HT1080 (cell line): ENCODE measurements around the gene F2R. TPM values are rescaled to one million over a fixed set of nuclear protein-coding genes. Genes with fewer than 3 reads are reported as not detected.

Source experiments
- DNase-seq: peaks from one replicate; pipeline ENCODE4 v3.0.0-alpha.2; 2015; ENCODE audit warnings: low read depth
- total RNA-seq: library from RNA; depleted of rRNA; stranded (reverse); fragments of >200 nt; shearing (Covaris generic); gene quantifications from 2 replicates; pipeline ENCODE4 v1.2.3, GENCODE V29; 2014

The F2R gene
- total RNA-seq, 1 experiment from 2014 or later, result 18.6 TPM

- no peak for DNase-seq
Observed at GRCh38 chr5:76690037-76690679, 25.8 kb upstream of the F2R start.

- DNase-seq, result no peak
Observed at GRCh38 chr5:76690704-76691466, 25.0 kb upstream of the F2R start.

- peak; percentile 69 for DNase-seq
Observed at GRCh38 chr5:76691467-76692273, 24.3 kb upstream of the F2R start.

- DNase-seq, result no peak
Observed at GRCh38 chr5:76692274-76692540, 23.7 kb upstream of the F2R start.

- no peak for DNase-seq
Observed at GRCh38 chr5:76692651-76693050, 23.3 kb upstream of the F2R start.

GRCh38 chr5:76693141-76693540, 22.8 kb upstream of the F2R start:
- no peak for DNase-seq

- DNase-seq, result no peak
Observed at GRCh38 chr5:76694317-76694716, 21.6 kb upstream of the F2R start.

GRCh38 chr5:76695346-76695745, 20.6 kb upstream of the F2R start:
- no peak for DNase-seq

- DNase-seq, result no peak
Observed at GRCh38 chr5:76696251-76696650, 19.7 kb upstream of the F2R start.

GRCh38 chr5:76697670-76698069, 18.3 kb upstream of the F2R start:
- no peak for DNase-seq

- no peak for DNase-seq
Observed at GRCh38 chr5:76700571-76700970, 15.4 kb upstream of the F2R start.

GRCh38 chr5:76701298-76701697, 14.6 kb upstream of the F2R start:
- DNase-seq, result peak; percentile 89

GRCh38 chr5:76703707-76704106, 12.2 kb upstream of the F2R start:
- no peak for DNase-seq

- peak; percentile 47 for DNase-seq
Observed at GRCh38 chr5:76704131-76704663, 11.7 kb upstream of the F2R start.

GRCh38 chr5:76705574-76705973, 10.4 kb upstream of the F2R start:
- DNase-seq, result no peak

GRCh38 chr5:76709762-76710161, 6.2 kb upstream of the F2R start:
- peak; percentile 50 for DNase-seq

GRCh38 chr5:76710991-76711390, 4.9 kb upstream of the F2R start:
- no peak for DNase-seq

- DNase-seq, result no peak
Observed at GRCh38 chr5:76714751-76715485, 1.0 kb upstream of the F2R start.

- DNase-seq, result no peak
Observed at GRCh38 chr5:76715486-76715735, 515 bp upstream of the F2R start.

- DNase-seq, result no peak
Observed at GRCh38 chr5:76716456-76717157, 681 bp downstream of the F2R start.
